OCI-LY3 (cell line): ENCODE data around the gene ADAP1.

Experiments
- EZH2phosphoT487 ChIP-seq: fragments of 200-600 bp; shearing (Covaris generic); IDR thresholded peaks from 2 replicates; pipeline ENCODE4 v1.6.1; 2018; ENCODE audit warnings: antibody characterized with exemption, mixed run types, low read depth
- TF ChIP-seq, protein P1 (sequence below): fragments of 200-600, 300-600 bp; sonication (generic); IDR thresholded peaks from 2 replicates; pipeline ENCODE4 v1.5.1; 2014; ENCODE audit warnings: antibody characterized with exemption, low read length, low read depth

DNA sequence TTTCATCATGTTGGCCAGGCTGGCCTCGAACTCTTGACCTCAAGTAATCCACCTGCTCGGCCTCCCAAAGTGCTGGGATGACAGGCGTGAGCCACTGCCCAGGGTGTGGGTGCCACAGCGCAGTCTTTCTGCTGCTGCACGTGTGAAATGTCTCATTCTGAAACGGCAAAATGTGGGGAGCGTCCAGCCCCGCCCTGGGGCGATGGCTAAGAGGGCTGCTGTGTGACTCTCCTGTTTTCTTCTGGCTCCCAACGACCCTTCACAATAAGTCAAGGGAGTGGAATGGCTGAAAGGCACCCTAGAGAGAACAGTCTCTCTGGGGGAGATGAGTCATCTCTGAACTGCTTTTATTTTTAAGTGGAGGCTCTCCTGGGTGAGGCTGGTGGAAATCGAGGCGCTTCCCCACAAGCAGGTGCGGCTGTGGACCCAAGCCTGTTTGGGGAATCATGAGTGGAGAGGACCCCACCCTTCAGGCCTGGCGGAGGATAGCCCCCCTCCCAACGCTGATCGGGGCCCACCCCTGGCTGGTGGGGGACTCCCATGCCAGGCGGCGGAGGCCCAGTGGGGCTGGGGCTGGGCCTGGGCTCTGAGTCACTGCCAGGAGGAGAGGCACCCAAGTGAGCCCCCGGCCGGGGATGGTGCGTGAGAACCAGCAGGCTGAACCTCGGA is 18.0 kb downstream of the ADAP1 start:
- TF ChIP-seq, protein P1, sequence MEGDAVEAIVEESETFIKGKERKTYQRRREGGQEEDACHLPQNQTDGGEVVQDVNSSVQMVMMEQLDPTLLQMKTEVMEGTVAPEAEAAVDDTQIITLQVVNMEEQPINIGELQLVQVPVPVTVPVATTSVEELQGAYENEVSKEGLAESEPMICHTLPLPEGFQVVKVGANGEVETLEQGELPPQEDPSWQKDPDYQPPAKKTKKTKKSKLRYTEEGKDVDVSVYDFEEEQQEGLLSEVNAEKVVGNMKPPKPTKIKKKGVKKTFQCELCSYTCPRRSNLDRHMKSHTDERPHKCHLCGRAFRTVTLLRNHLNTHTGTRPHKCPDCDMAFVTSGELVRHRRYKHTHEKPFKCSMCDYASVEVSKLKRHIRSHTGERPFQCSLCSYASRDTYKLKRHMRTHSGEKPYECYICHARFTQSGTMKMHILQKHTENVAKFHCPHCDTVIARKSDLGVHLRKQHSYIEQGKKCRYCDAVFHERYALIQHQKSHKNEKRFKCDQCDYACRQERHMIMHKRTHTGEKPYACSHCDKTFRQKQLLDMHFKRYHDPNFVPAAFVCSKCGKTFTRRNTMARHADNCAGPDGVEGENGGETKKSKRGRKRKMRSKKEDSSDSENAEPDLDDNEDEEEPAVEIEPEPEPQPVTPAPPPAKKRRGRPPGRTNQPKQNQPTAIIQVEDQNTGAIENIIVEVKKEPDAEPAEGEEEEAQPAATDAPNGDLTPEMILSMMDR: no peak
- TF ChIP-seq EZH2phosphoT487: no peak
